ENCODE results near the gene TMEM238L. TPM values are rescaled to one million over a fixed set of nuclear protein-coding genes. Genes with fewer than 3 reads are reported as not detected.

The TMEM238L gene
- total RNA-seq, 4 donors from 2014 or later: 2.0 to 8.9 TPM; not detected in 2

DNA sequence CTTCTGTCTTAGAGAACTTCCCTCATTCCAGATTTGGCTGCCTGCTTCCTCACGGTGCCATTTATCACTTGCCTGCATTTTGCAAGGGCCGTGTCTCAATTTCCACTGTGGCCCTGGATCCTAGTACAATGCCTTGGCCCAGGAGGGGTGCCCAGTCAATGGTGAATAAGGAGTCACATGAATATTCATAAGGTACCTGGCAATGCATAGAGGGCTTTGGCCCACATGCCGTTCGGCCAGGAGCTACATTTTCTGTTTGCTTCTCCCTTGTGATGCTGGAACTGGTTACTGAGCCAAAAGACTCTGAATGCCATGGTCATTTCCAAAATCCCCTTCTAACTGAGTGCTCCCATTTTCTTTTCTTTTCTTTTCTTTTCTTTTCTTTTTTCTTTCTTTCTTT, 38.8 kb upstream of the TMEM238L start:
- DNase-seq (ENCODE audit: low spot score in 2 of 2): no peak
- no peak for TF ChIP-seq POLR2A (IDR thresholded peaks at IDR 0.05)
- no peak for TF ChIP-seq EP300 (IDR thresholded peaks at IDR 0.05)
- TF ChIP-seq POLR2AphosphoS5 (IDR thresholded peaks at IDR 0.05): no peak
- no peak for TF ChIP-seq CTCF (IDR thresholded peaks at IDR 0.05)
- H3K4me1 ChIP-seq: peaks cover 10% of the 10 kb centered on the region
- H3K4me3 ChIP-seq: no peak overlapping the region
- no peak overlapping the region for H3K27ac ChIP-seq
- WGBS: 75% methylated on average over 4 of the region's 4 CpGs
- H3K27me3 ChIP-seq: no peaks in the 10 kb centered on the region
- no peaks in the 10 kb centered on the region for H3K36me3 ChIP-seq
- H3K9me3 ChIP-seq: no peaks in the 10 kb centered on the region

- Histone ChIP-seq H3K36me3 (no peaks in the 10 kb centered on the region), H3K27ac (no peak overlapping the region), H3K9me3 (no peaks in the 10 kb centered on the region), H3K4me1 (peaks cover 7% of the 10 kb centered on the region), H3K27me3 (no peaks in the 10 kb centered on the region), H3K4me3 (no peak overlapping the region)
- 82% methylated on average over 5 of the region's 5 CpGs for WGBS
- DNase-seq (ENCODE audit: low spot score in 2 of 2): no peak
- TF ChIP-seq POLR2AphosphoS5 (IDR thresholded peaks at IDR 0.05) (no peak), CTCF (IDR thresholded peaks at IDR 0.05) (no peak), EP300 (IDR thresholded peaks at IDR 0.05) (no peak), POLR2A (IDR thresholded peaks at IDR 0.05) (no peak)
These were observed 34.8 kb upstream of the TMEM238L start for GRCh38 chr17:10838682-10839081.

- no peak within 1 kb of the TSS for H3K4me3 ChIP-seq
- no peak for DNase-seq (ENCODE audit: low spot score in 2 of 2)
- TF ChIP-seq EP300 (IDR thresholded peaks at IDR 0.05): no peak
- TF ChIP-seq CTCF (IDR thresholded peaks at IDR 0.05): no peak
- TF ChIP-seq POLR2A (IDR thresholded peaks at IDR 0.05): no peak
- TF ChIP-seq POLR2AphosphoS5 (IDR thresholded peaks at IDR 0.05): no peak
- no peaks in the 10 kb centered on the region for H3K27me3 ChIP-seq
- no peak within 1 kb of the TSS for H3K27ac ChIP-seq
- H3K9me3 ChIP-seq: no peaks in the 10 kb centered on the region
- peaks cover 7% of the 10 kb centered on the region for H3K4me1 ChIP-seq
- no peaks in the 10 kb centered on the region for H3K36me3 ChIP-seq
- 81% methylated on average over 6 of the region's 8 CpGs for WGBS
These were observed 34.0 kb upstream of the TMEM238L start, which contains the start of gene PIRT for GRCh38 chr17:10837921-10838320. PIRT (minus strand) TSS chr17:10838087; CDS start chr17:10825645, 12,442 bp downstream.

DNA sequence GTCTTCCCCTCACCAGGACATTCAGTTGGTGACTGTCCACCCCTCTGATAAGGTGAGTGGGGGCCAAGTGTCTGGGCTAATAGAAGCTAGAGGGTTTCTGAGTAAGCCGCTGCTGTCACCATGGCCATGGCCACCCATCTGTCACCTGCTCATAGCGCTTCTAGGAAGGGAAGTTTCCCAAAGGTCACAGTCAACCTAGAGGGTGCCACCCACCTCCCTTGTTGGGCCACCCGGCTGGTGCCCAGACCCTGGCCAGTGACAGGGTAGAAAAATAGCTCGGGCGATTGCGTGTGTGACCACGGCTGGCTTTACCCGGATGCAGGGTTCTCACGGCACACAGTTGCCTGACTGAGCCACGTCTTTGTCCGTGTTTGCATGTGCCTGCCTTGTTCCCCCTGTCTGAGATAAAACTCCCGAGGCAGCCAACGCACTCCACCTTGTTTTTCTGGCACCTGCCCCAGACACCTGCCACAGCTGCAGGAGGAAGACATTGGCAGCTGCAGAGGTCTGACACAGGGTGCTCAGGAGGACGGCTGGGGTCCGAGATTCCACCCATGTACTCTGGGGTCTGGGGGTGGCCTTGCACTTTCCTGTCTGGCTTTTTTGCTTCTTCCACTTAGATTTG, 33.2 kb upstream of the TMEM238L start:
- H3K27me3 ChIP-seq: no peaks in the 10 kb centered on the region
- H3K9me3 ChIP-seq: no peaks in the 10 kb centered on the region
- H3K27ac ChIP-seq: no peak overlapping the region
- H3K4me3 ChIP-seq: no peak overlapping the region
- no peak for TF ChIP-seq CTCF (IDR thresholded peaks at IDR 0.05)
- TF ChIP-seq POLR2AphosphoS5 (IDR thresholded peaks at IDR 0.05): no peak
- TF ChIP-seq EP300 (IDR thresholded peaks at IDR 0.05): no peak
- no peak for TF ChIP-seq POLR2A (IDR thresholded peaks at IDR 0.05)
- H3K36me3 ChIP-seq: no peaks in the 10 kb centered on the region
- WGBS: 74% methylated on average over 8 of the region's 15 CpGs
- no peak for DNase-seq (ENCODE audit: low spot score in 2 of 2)
- peaks cover 7% of the 10 kb centered on the region for H3K4me1 ChIP-seq

DNA sequence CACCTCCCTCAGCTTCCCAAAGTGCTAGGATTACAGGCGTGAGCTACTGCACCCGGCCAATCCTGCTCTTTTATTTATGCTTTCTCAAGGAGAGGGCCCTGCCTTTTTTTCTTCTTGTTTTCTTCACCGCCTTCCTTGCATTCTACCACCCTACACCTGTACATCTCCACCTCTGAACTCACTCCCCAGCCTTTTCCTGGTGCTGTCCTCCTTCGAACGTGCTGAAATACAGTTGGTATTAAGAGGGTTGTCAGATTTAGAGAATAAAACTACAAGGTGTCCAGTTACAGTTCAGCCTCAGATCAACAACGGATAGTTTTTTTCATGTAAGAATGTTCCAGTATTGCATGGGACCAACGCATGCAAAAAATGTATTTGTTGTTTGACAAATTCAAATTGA, 32.2 kb upstream of the TMEM238L start:
- whole genome bisulfite sequencing: 88% methylated on average over 7 of the region's 7 CpGs
- TF ChIP-seq EP300 (IDR thresholded peaks at IDR 0.05) (no peak), POLR2A (IDR thresholded peaks at IDR 0.05) (no peak), POLR2AphosphoS5 (IDR thresholded peaks at IDR 0.05) (no peak), CTCF (IDR thresholded peaks at IDR 0.05) (no peak)
- Histone ChIP-seq H3K9me3 (no peaks in the 10 kb centered on the region), H3K27me3 (no peaks in the 10 kb centered on the region), H3K4me1 (peaks cover 7% of the 10 kb centered on the region), H3K4me3 (no peak overlapping the region), H3K27ac (no peak overlapping the region), H3K36me3 (no peaks in the 10 kb centered on the region)
- no peak for DNase-seq (ENCODE audit: low spot score in 2 of 2)
